Skin of body (tissue), 2 donors: ENCODE results near the gene ARHGEF4. TPM values are rescaled to one million over a fixed set of nuclear protein-coding genes. Genes with fewer than 3 reads are reported as not detected.
"Not testable (repeated sequence)": the region's sequence is repeated elsewhere in the genome, so short reads cannot be mapped to it uniquely, and the experiment has no call there.

Experiments
- DNase-seq: peaks from one replicate; lab custom pipeline; 2025; lab: John Stamatoyannopoulos, UW
- total RNA-seq: library from RNA; depleted of rRNA; stranded (reverse); fragments of >200 nt; gene quantifications from one replicate; pipeline ENCODE4 v1.2.3, GENCODE V29; 2014

ARHGEF4 gene
- total RNA-seq, 1 donor from 2014 or later: 19.9 TPM

GRCh38 chr2:130882111-130882690, 45.5 kb downstream of the ARHGEF4 start:
- DNase-seq: no peak

GRCh38 chr2:130882991-130883390, 46.3 kb downstream of the ARHGEF4 start:
- no peak for DNase-seq

- DNase-seq: no peak
These were observed 46.8 kb downstream of the ARHGEF4 start for GRCh38 chr2:130883496-130883895.

GRCh38 chr2:130884013-130884412, 47.3 kb downstream of the ARHGEF4 start:
- DNase-seq: no peak

- no peak for DNase-seq
These were observed 47.8 kb downstream of the ARHGEF4 start for GRCh38 chr2:130884503-130884902.

GRCh38 chr2:130887643-130888042, 50.9 kb downstream of the ARHGEF4 start:
- no peak for DNase-seq

GRCh38 chr2:130890941-130891669, 54.4 kb downstream of the ARHGEF4 start:
- no peak for DNase-seq

- no peak for DNase-seq
These were observed 55.3 kb downstream of the ARHGEF4 start for GRCh38 chr2:130891966-130892365.

GRCh38 chr2:130892793-130893785, 56.4 kb downstream of the ARHGEF4 start:
- DNase-seq: no peak

- DNase-seq: no peak
These were observed 57.7 kb downstream of the ARHGEF4 start for GRCh38 chr2:130894326-130894942.

- no peak for DNase-seq
These were observed 60.1 kb downstream of the ARHGEF4 start for GRCh38 chr2:130896813-130897212.

GRCh38 chr2:130898553-130898952, 61.8 kb downstream of the ARHGEF4 start:
- no peak for DNase-seq

- no peak for DNase-seq
These were observed 62.6 kb downstream of the ARHGEF4 start for GRCh38 chr2:130899306-130899705.

GRCh38 chr2:130901061-130901460, 64.3 kb downstream of the ARHGEF4 start:
- DNase-seq: no peak

GRCh38 chr2:130901626-130902025, 64.9 kb downstream of the ARHGEF4 start:
- DNase-seq: not testable (repeated sequence)

- DNase-seq: no peak
These were observed 72.1 kb downstream of the ARHGEF4 start for GRCh38 chr2:130908832-130909231.

GRCh38 chr2:130910931-130911330, 74.2 kb downstream of the ARHGEF4 start:
- no peak for DNase-seq

GRCh38 chr2:130911482-130911881, 74.8 kb downstream of the ARHGEF4 start:
- no peak for DNase-seq

GRCh38 chr2:130911996-130912395, 75.3 kb downstream of the ARHGEF4 start:
- DNase-seq: no peak

GRCh38 chr2:130912471-130912870, 75.8 kb downstream of the ARHGEF4 start:
- DNase-seq: no peak

- no peak for DNase-seq
These were observed 77.2 kb downstream of the ARHGEF4 start for GRCh38 chr2:130913891-130914290.

GRCh38 chr2:130915149-130915548, 78.4 kb downstream of the ARHGEF4 start:
- no peak for DNase-seq
